Astrocyte of the hippocampus (primary cell): ENCODE results near the gene IGFN1.
"Not testable (repeated sequence)": the region's sequence is repeated elsewhere in the genome, so short reads cannot be mapped to it uniquely, and the experiment has no call there.

Experiments used
- DNase-seq: peaks from one replicate; pipeline ENCODE4 v3.0.0; 2011; ENCODE audit warnings: low read depth, low spot score

The IGFN1 gene

GRCh38 chr1:201217146-201217545, 26.5 kb downstream of the IGFN1 start:
- no peak for DNase-seq

GRCh38 chr1:201217851-201218250, 27.2 kb downstream of the IGFN1 start:
- DNase-seq, result no peak

GRCh38 chr1:201218409-201218808, 27.8 kb downstream of the IGFN1 start:
- no peak for DNase-seq

- DNase-seq, result no peak
Observed at GRCh38 chr1:201219481-201220387, 29.1 kb downstream of the IGFN1 start.

GRCh38 chr1:201220388-201220715, 29.7 kb downstream of the IGFN1 start:
- DNase-seq, result no peak

GRCh38 chr1:201221201-201221846, 30.7 kb downstream of the IGFN1 start:
- DNase-seq, result no peak

GRCh38 chr1:201222125-201222524, 31.5 kb downstream of the IGFN1 start:
- DNase-seq, result no peak

- no peak for DNase-seq
Observed at GRCh38 chr1:201223852-201224665, 33.4 kb downstream of the IGFN1 start.

GRCh38 chr1:201224666-201225370, 34.2 kb downstream of the IGFN1 start:
- no peak for DNase-seq

- DNase-seq, result no peak
Observed at GRCh38 chr1:201226178-201226514, 35.5 kb downstream of the IGFN1 start.

GRCh38 chr1:201226859-201227488, 36.4 kb downstream of the IGFN1 start:
- no peak for DNase-seq

- DNase-seq, result no peak
Observed at GRCh38 chr1:201228011-201228983, 37.7 kb downstream of the IGFN1 start.

- no peak for DNase-seq
Observed at GRCh38 chr1:201229095-201229494, 38.5 kb downstream of the IGFN1 start.

- DNase-seq, result peak; percentile 44
Observed at GRCh38 chr1:201229771-201230635, 39.4 kb downstream of the IGFN1 start.

GRCh38 chr1:201230676-201231075, 40.1 kb downstream of the IGFN1 start:
- no peak for DNase-seq

GRCh38 chr1:201239646-201240045, 49.0 kb downstream of the IGFN1 start:
- not testable (repeated sequence) for DNase-seq

GRCh38 chr1:201240171-201240570, 49.5 kb downstream of the IGFN1 start:
- DNase-seq, result no peak

- no peak for DNase-seq
Observed at GRCh38 chr1:201241736-201242135, 51.1 kb downstream of the IGFN1 start.

GRCh38 chr1:201245082-201245481, 54.5 kb downstream of the IGFN1 start:
- DNase-seq, result no peak
